ENCODE data around the gene MVB12B. TPM values are rescaled to one million over a fixed set of nuclear protein-coding genes. Genes with fewer than 3 reads are reported as not detected.

MVB12B gene
- total RNA-seq, 2 donors from 2014 or later = 18.6 to 19.7 TPM

GRCh38 chr9:126410229-126410628, 83.6 kb downstream of the MVB12B start:
- peaks cover 7% of the 10 kb centered on the region for H3K36me3 Mint-ChIP-seq (ENCODE audit: low read depth)
- peaks cover 21% of the 10 kb centered on the region for H3K4me1 Mint-ChIP-seq
- 91 to 100% methylated on average over 1 to 4 of the region's 4 CpGs for WGBS, 2 experiments (ENCODE audit: insufficient coverage in 1 of 2, insufficient read length in 1 of 2)
- DNase-seq = no peak
- no peak overlapping the region for H3K27ac Mint-ChIP-seq
- Histone ChIP-seq H3K27ac (ENCODE audit: low read depth, low read length) (no peak overlapping the region), H3K9ac (ENCODE audit: extremely low read depth, low read length, poor library complexity, severe bottlenecking) (no peak overlapping the region), H3K4me3 (ENCODE audit: low read length) (no peak overlapping the region), H3K27me3 (ENCODE audit: control insufficient read depth, insufficient read depth, low read length, poor library complexity, severe bottlenecking) (no peaks in the 10 kb centered on the region), H3K9me3 (ENCODE audit: control insufficient read depth, low read length) (no peaks in the 10 kb centered on the region), H3K36me3 (ENCODE audit: control insufficient read depth, insufficient read depth, low read length) (no peaks in the 10 kb centered on the region), H3K4me1 (ENCODE audit: control insufficient read depth, insufficient read depth, low read length) (no peaks in the 10 kb centered on the region)
- no peaks in the 10 kb centered on the region for H3K27me3 Mint-ChIP-seq (ENCODE audit: insufficient read depth)
- H3K9me3 Mint-ChIP-seq = no peaks in the 10 kb centered on the region
- no peak overlapping the region for H3K4me3 Mint-ChIP-seq
- no peak for TF ChIP-seq CTCF (conservative IDR thresholded peaks at IDR 0.05)

- 94 to 95% methylated on average over 9 to 12 of the region's 12 CpGs for WGBS, 2 experiments (ENCODE audit: insufficient coverage in 1 of 2, insufficient read length in 1 of 2)
- no peaks in the 10 kb centered on the region for H3K27me3 Mint-ChIP-seq (ENCODE audit: insufficient read depth)
- no peak overlapping the region for H3K4me3 ChIP-seq (ENCODE audit: low read length)
Observed at GRCh38 chr9:126411225-126411947, 84.8 kb downstream of the MVB12B start.

GRCh38 chr9:126411948-126412284, 85.3 kb downstream of the MVB12B start:
- peaks cover 8% of the 10 kb centered on the region for H3K4me1 Mint-ChIP-seq
- WGBS, 2 experiments (ENCODE audit: insufficient coverage in 1 of 2, insufficient read length in 1 of 2) = 95% methylated on average over 6 of the region's 6 CpGs
- no peak overlapping the region for H3K4me3 Mint-ChIP-seq
- no peaks in the 10 kb centered on the region for H3K27me3 Mint-ChIP-seq (ENCODE audit: insufficient read depth)
- Histone ChIP-seq H3K27me3 (ENCODE audit: control insufficient read depth, insufficient read depth, low read length, poor library complexity, severe bottlenecking) (no peaks in the 10 kb centered on the region), H3K27ac (ENCODE audit: low read depth, low read length) (no peak overlapping the region), H3K4me3 (ENCODE audit: low read length) (no peak overlapping the region), H3K4me1 (ENCODE audit: control insufficient read depth, insufficient read depth, low read length) (peaks cover 3% of the 10 kb centered on the region), H3K9me3 (ENCODE audit: control insufficient read depth, low read length) (no peaks in the 10 kb centered on the region), H3K9ac (ENCODE audit: extremely low read depth, low read length, poor library complexity, severe bottlenecking) (no peak overlapping the region), H3K36me3 (ENCODE audit: control insufficient read depth, insufficient read depth, low read length) (no peaks in the 10 kb centered on the region)
- H3K27ac Mint-ChIP-seq = no peak overlapping the region
- peaks cover 7% of the 10 kb centered on the region for H3K36me3 Mint-ChIP-seq (ENCODE audit: low read depth)
- H3K9me3 Mint-ChIP-seq = no peaks in the 10 kb centered on the region
- DNase-seq = no peak
- TF ChIP-seq CTCF (conservative IDR thresholded peaks at IDR 0.05) = no peak

More at GRCh38 chr9:126411225-126411947, 84.8 kb downstream of the MVB12B start:
- peaks cover 10% of the 10 kb centered on the region for H3K4me1 Mint-ChIP-seq
- TF ChIP-seq CTCF (conservative IDR thresholded peaks at IDR 0.05) = no peak
- no peaks in the 10 kb centered on the region for H3K9me3 Mint-ChIP-seq
- H3K4me1 ChIP-seq (ENCODE audit: control insufficient read depth, insufficient read depth, low read length) = no peaks in the 10 kb centered on the region
- H3K27ac Mint-ChIP-seq = no peak overlapping the region
- no peak for DNase-seq
- H3K9ac ChIP-seq (ENCODE audit: extremely low read depth, low read length, poor library complexity, severe bottlenecking) = no peak overlapping the region
- no peaks in the 10 kb centered on the region for H3K36me3 ChIP-seq (ENCODE audit: control insufficient read depth, insufficient read depth, low read length)
- no peak overlapping the region for H3K4me3 Mint-ChIP-seq
- no peaks in the 10 kb centered on the region for H3K27me3 ChIP-seq (ENCODE audit: control insufficient read depth, insufficient read depth, low read length, poor library complexity, severe bottlenecking)
- H3K27ac ChIP-seq (ENCODE audit: low read depth, low read length) = no peak overlapping the region
- no peaks in the 10 kb centered on the region for H3K9me3 ChIP-seq (ENCODE audit: control insufficient read depth, low read length)
- H3K36me3 Mint-ChIP-seq (ENCODE audit: low read depth) = peaks cover 7% of the 10 kb centered on the region

Data from endodermal cell (in vitro differentiated cells).